ENCODE data around the gene SCAMP3. TPM values are rescaled to one million over a fixed set of nuclear protein-coding genes. Genes with fewer than 3 reads are reported as not detected.
A peak's percentile ranks its signal among the peaks of the same experiment; 100 is the strongest.

Gene SCAMP3
- total RNA-seq, 1 experiment from 2014 or later: 64.2 TPM

GRCh38 chr1:155226910-155227260 is 35.3 kb downstream of the SCAMP3 start (continued):
- TF ChIP-seq CTCF (IDR thresholded peaks at IDR 0.05 in 2 of 3, conservative IDR thresholded peaks at IDR 0.05 in 1 of 3; ENCODE audit: borderline replicate concordance in 1 of 3, insufficient read depth in 1 of 3, low read depth in 2 of 3, low read length in 2 of 3): 0 out of 6 replicates have a peak, but pooled peaks of 2 of the 3 experiments have one; percentile 2 to 18
- no peak for TF ChIP-seq CBX3 (IDR thresholded peaks at IDR 0.05; ENCODE audit: low read depth)
- no peak for TF ChIP-seq ELF1 (IDR thresholded peaks at IDR 0.05; ENCODE audit: borderline replicate concordance, low read depth)
- no peak for TF ChIP-seq ZFX (IDR thresholded peaks at IDR 0.05)
- TF ChIP-seq POLR2AphosphoS5 (IDR thresholded peaks at IDR 0.05; ENCODE audit: low read depth, low read length): no peak
- TF ChIP-seq CEBPB (IDR thresholded peaks at IDR 0.05; ENCODE audit: low read depth): no peak
- TF ChIP-seq EZH2phosphoT487 (IDR thresholded peaks at IDR 0.05; ENCODE audit: borderline replicate concordance): no peak
- no peak for TF ChIP-seq JUND (IDR thresholded peaks at IDR 0.05)
- no peak for TF ChIP-seq POLR2A (IDR thresholded peaks at IDR 0.05; ENCODE audit: borderline replicate concordance, extremely low read depth, insufficient read depth, insufficient read length)
- TF ChIP-seq RAD21 (IDR thresholded peaks at IDR 0.05; ENCODE audit: low read depth): no peak
- no peak for TF ChIP-seq SP1 (IDR thresholded peaks at IDR 0.05; ENCODE audit: low read depth)
- no peak for TF ChIP-seq EGR1 (IDR thresholded peaks at IDR 0.05; ENCODE audit: low read depth)
- peak; percentile 25; the same call in 1 of the 2 replicates for TF ChIP-seq SIN3A (IDR thresholded peaks at IDR 0.05; ENCODE audit: low read depth)
- no peak for TF ChIP-seq FOSL1 (IDR thresholded peaks at IDR 0.05; ENCODE audit: low read depth)
- peak; percentile 1 for TF ChIP-seq YY1 (IDR thresholded peaks at IDR 0.05; ENCODE audit: extremely low read depth, insufficient replicate concordance, low read depth, low read length)
